GM12891 (cell line): ENCODE data around the gene OPTN.

Experiments used
- POLR2A ChIP-seq: IDR thresholded peaks from 2 replicates; pipeline ENCODE4 v1.6.1; 2011; ENCODE audit warnings: low read depth, low read length, control low read depth
- POU2F2 ChIP-seq: IDR thresholded peaks from 2 replicates; pipeline ENCODE4 v1.6.1; 2011; ENCODE audit warnings: low read depth, mild to moderate bottlenecking, control low read depth, low read length, moderate library complexity
- TAF1 ChIP-seq: IDR thresholded peaks from 2 replicates; pipeline ENCODE4 v1.6.1; 2011; ENCODE audit warnings: low read depth, low read length, control low read depth

GRCh38 chr10:13095094-13095493, 4.9 kb upstream of the OPTN start:
- TF ChIP-seq TAF1, result no peak
- TF ChIP-seq POLR2A, result no peak
- no peak for TF ChIP-seq POU2F2
